Central memory CD4-positive, alpha-beta T cell (primary cell): Measurements from ENCODE around the gene ABTB1.
"Not testable (repeated sequence)": the region's sequence is repeated elsewhere in the genome, so short reads cannot be mapped to it uniquely, and the experiment has no call there.

Source experiments
- DNase-seq: peaks from one replicate; pipeline ENCODE4 v3.0.0; 2022

ABTB1 gene

DNA sequence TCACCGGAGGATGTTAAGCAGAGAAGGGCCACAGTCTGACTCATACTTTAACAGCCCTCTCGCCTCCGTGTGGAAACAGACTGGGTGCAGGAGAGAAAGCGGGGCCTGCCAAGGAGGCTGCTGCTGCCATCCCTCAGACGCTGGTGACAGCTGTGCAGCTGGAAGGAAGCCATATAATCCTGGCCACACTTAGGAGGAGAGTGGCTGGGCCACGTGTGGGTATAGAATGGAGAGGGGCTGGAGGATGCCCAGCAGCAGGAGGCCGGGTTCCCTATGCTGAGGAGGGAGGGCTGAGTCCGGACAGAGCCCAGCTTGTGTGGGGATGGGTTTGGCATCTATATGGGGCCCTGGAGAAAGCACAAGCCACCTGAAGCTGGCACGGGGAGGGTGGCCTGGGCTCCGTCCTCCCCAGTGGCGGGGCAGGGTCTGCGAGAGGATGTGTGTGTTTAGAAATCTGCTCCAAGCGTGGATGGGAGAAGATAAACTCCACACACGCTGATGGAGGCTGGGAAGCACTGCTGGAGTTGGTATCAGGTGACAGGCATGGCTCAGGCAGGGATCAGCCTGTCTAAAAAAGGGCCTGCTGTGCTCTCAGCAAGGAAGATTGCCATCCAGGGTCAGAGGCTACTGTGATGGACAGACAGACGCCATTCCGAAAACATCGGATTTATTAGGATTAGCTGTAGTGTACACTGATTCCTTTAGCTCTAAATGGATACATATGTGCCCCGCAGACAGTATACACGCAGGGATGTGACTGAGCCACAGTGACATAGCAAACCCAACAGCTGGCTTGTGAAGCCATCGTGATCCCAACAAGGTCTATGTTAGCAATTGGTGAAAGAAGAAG, 15.9 kb downstream of the ABTB1 start:
- DNase-seq, result no peak

DNA sequence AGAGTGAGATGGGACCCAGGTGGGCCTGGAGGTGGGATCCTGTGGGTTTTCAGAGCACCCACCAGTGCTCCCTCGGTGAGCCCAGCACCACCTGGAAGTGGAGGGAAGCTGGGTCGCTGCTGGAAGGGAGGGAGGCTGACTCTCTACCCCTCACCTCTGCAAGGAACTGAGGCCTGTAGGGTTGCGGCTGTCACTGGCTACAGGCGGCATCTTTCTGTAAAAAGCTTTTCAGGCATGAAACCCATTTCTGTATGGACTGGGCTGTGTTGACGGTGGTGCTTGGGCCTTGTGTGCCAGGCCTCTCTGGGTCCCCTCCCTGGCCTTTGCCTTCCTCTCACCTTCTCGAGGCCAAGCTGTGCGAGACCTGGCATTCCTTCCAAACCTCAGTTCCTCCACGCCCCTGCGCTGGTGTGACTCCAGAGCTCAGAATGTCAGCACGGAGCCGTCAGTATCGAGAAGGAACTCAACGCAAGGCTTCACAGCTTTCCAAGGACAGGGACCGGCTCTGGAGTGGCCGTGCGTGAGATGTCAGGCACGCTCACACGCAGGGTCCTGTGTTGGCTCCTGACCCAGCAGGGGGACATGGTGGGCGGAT, 16.6 kb downstream of the ABTB1 start:
- no peak for DNase-seq

DNA sequence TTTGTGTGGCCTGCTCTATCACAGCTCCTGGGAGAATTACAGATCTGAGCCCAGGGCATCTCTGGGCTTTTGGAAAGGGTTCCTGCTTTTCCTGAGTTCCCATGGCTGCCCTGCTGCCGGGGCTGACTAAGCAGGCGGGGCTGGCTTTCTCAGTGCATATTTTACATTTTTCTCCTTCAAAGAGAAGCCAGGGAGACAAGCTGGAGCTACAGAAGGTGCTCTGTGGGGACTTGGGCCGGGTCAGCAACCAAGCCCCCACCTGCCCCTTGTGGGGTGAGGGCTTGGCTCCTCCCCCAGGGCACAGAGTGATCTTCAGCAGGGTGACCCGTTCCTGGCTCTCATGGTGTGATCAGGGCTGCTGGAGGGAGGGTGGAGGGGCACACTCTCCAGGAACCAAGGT, 17.4 kb downstream of the ABTB1 start:
- no peak for DNase-seq

DNA sequence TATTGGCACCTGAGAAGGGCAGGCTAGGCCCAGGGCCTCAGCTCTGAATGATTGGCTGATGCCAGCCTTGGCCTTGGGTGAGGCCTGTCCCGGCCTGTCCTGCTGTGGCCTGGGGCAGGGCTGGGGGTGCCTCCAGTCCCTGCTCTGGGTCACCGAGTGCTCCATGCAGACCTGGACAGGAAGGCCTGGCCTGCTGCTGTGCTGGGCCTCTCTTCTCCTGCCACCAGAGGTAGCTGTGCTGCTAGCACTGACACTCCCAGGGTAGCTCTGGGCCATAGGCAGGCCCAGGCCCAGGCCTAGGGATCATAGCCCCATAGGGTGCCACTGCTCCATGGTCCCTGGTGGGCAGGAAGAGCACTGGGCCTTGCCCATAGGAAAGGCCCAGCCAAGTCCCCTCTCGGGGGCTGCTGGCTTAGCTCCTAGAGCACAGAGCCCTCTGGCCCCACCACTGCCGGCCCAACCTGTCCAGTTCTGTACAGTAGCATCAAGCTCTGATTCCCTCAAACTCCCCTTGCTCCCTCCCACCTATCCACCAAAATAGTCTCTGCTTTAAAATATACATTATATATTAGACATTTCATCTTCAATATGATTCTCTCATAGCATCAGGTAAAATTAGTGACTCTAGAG, 18.2 kb downstream of the ABTB1 start:
- no peak for DNase-seq

DNA sequence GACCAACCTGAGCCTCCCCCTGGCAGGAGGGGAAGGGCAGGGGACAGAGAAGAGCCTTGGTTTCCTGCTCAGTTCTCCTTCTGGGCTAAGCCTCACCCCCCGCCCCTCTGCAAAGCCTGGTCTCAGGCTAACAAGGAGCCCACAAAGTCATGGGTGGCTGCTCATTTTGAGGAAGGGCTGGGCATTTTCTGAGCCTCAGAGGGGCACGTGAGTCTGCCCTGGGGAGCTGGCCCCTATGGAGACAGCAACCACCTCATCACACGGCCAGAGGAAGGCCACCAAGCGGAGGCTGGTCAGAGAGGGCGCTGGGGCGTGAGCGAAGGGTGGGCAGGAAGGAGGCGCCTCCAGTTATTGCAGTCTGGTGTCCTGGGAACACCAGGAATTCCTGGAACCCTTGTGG, 18.7 kb downstream of the ABTB1 start:
- DNase-seq, result no peak

DNA sequence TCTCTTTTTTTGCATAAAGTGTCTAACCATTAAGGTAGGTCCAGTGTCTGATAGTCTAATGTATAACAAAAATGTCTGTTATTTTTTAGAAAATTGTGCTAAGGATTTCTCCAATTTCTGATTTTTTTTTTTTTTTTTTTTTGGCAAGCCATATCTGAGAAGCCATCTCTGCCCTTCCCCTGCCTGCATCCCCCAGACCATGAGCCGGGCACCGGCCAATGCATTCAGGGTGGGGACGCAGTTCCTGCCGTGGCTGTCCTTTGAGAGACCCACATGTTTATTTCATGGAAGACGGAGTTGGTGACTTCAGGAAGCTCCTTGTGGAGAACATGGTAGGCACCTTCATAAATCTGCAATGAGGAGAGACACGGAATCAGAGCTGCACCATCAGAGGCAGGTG, 19.2 kb downstream of the ABTB1 start:
- DNase-seq, result no peak

DNA sequence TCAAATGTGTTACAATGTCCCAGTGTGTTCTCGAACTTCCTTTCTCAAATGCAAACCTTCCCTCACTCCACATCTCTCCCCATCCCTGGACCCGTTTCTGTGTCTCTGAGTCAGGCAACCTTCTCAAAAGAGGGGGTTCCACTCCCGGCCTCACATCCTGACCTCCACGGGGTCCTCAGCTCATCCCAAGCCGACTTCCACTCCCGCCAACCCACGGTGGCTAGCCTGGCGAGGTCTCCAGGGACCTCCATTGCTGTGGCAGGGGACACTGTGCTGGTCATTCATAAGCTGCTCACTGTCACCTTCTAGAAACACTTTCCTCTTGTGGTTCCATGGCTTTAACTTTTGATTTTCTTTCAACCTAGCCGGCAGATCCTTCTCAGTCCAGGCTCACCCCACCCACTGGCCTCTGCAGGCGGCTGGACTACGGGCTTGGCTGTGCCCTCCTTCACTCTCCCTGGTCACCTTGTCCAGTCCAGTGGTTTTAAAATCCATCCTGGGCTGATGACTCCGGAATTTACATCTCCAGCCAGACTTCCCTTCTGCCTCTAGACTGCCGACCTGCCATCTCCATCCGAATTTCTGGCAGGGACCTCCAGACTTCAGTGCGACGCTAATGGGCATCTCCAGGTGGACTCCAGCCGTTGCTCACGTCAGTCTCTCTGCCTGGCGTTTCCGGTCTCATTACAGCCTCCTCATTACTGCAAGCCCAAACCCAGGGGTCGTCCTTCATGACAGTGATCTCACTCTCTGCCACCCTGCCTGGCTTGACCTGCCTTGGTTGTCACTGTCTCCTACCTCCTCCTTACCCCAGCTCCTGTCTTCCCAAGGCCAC, 20.0 kb downstream of the ABTB1 start:
- no peak for DNase-seq

DNA sequence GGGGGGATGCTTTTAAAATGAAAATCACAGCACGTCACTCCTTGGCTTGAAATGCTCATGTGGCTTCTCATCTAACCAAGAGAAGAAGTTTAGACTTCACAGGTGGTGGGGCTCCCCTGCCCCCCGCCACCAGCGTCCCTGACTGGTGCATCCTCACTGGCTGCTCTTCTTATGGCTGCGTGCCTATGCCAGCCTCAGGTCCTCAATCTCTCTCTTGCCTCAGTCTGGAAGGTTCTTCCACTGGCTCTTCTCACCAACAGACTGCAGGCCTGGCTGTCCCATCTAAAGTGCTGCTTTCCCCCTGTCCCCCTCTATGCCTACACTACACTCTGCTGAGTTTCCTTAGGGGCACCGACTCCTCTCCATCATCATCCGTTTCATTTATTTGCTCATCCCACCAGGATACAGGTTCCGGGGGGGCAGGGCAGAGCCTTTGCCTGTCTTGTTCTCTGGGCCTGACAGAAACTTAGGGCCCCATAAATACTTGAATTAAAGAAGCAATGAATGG, 20.6 kb downstream of the ABTB1 start:
- DNase-seq, result no peak

DNA sequence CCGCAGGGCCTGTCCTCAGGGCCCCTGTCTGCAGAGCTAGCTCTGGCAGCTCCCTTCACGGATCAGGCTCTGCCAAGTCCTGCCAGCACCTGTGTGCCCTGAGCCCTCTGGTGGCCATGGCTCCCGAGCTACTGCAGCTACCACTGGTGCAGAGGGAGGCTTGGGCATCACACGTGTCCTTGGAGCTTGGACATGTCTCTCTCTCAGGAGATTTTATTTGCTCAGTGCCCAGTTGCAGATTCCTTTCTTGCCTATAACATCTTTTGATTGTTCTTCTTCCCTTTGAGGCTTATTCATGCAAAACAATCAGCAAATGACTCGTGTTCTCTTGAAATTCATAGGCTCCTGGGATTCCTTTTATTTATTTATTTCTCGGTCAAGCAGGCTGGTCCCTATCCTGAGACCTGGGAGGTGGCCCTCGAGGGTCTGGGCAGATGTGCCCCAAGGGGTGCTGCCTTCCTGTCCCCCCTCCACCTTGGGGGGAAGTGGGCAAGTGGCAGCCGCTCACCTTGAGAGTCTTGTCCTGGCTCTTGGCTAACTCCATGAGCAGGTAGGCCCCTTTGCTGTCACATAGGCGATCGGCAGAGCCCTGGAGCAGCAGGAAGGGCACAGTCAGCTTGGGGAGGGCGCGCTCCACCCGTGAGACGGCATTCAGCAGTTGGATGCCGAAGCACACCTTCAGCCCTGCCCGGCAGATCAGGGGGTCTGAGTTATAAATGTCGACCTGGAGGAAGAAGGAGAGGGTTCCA, 21.9 kb downstream of the ABTB1 start:
- peak; percentile 31 for DNase-seq

DNA sequence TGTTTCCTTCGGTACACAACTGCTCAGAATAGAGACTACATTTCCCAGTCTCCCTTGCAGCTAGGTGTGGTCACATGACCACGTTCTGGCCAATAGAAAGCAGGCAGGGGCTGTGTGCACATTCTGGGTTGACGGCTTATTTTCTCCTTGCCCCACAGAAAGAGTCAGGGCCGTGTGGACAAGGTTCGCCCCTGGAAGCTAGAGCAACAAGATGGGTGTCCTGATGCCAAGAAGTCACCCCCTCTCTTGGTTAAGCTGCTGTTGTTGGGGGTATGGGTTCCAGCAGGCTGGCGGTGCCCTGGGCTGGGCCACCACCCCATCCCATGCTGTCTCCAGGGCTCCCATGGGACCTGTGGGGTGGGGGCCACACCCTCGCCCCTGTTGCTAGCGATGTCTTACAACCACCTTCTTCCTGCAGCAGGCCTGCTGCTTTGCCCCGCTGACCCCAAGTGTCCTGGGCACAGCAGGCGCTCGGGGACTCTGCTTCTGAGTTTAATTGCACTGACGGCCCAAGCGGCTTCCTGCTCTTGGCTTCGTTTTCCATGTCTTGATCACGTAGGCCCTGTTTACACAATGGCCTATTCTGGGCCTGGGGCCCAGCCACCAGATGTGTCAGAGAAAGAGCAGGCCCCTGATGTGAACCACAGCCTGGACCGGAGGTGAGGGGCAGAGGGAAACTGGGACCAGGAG, 24.9 kb downstream of the ABTB1 start:
- DNase-seq, result peak; percentile 40

DNA sequence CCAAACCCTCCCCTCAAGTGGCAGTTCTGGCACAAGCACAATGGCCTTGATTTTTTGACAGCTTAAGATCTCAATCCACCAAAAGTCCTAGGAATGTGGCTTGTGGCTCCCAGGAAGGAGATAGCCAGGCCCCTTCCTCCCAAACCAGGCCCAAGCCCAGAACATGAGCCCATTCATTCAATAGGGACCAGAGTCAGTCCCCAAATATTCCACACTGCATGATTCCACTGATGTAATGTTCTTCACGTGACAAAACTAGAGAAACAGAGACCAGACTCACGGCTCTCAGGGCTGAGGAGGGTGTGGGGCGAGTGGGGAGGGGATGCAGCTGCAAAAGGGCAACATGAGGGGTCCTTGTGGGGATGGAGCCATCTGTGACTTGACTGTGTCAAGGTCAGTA, 25.5 kb downstream of the ABTB1 start:
- no peak for DNase-seq

DNA sequence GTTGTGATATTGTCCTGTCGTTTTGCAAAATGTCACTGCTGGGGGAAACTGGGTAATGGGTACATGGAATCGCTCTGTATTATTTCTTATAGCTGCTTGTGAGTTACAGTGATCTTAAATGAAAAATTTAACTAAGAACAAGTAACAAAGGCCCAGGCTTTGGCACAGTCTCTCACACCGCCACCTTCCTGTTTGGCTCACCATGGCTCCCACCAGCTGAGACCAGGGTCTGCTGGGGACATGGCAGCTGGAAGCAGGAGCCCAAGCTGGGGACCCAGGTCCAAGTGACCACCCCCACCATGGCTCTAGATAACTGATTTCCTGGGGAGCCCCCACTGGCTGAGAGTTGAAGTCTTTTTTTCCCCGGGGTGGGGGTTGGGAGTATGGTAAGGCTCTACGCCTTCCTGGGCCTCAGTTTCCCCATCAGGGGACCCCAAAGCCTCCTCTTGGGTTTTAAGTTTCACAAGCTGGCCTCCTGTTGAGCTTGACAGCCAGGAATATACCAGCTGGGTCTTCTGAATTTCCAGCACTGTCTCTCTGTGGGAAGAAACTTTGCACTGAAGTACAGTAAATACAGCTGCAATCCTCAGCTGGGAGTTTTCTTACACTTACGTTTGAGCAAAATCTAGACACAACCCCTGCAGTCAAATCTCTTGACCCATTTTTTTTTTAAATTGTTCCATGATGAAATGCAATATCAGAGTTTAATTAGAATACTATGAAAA, 26.1 kb downstream of the ABTB1 start:
- DNase-seq, result no peak

DNA sequence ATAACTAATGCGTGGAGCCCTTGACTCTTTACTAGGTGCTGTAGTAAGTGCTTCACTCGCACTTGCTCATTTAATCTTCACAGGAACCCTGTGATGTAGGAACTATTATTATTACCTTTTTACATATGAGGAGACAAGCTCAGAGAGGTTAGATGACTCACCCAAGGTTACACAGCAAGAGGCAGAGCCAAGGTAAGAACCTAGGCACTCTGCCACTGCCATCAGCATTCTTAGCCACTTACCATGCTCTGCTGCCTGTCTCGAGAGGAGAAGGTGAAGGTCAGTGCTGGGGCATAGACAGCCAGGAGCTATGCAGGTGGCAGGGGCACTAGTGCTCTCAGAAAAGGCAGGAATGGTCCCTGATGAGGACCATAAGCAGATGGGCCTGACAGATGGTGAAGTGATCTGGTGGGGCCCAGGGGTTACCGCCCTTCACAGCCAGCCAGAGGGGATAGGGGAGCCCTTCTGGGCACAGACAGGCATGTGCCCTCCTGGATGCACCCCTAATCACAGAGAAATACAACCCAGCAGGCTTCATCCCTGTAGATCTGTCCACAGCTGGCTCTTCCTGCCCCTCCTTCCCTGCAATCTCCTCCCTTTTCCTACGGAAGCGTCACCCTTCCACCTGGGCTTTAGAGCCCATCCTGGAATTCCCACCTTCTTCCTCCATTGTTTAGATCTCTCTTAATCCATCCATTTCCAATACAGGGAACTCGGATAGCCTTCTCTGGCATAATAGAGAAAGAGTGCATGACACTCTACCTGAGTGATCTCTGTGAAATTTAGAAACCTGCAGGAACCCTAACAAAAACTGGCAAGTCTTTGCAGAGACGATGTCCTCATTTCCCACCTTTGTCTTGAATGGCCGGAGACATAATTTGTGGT, 26.9 kb downstream of the ABTB1 start:
- DNase-seq, result no peak

DNA sequence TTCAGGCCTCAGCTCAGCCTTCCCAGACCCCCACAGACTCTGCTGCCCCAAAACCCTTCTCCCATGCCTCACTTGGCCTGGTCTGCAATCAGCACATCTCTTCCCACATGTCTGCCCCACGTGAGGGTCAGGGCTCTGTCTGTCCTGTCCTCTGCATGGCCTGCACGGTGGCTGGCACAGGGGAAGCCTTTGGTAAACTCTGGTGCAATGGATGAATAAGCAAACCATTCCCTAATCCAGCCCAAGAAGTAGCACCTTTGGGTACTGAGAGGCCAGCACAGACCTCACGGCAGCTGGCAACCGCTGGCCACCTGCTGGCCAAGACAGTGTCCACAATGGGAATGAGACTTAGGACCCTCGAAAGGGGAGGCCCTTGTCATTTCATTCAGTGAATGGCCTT, 27.7 kb downstream of the ABTB1 start:
- DNase-seq, result no peak

DNA sequence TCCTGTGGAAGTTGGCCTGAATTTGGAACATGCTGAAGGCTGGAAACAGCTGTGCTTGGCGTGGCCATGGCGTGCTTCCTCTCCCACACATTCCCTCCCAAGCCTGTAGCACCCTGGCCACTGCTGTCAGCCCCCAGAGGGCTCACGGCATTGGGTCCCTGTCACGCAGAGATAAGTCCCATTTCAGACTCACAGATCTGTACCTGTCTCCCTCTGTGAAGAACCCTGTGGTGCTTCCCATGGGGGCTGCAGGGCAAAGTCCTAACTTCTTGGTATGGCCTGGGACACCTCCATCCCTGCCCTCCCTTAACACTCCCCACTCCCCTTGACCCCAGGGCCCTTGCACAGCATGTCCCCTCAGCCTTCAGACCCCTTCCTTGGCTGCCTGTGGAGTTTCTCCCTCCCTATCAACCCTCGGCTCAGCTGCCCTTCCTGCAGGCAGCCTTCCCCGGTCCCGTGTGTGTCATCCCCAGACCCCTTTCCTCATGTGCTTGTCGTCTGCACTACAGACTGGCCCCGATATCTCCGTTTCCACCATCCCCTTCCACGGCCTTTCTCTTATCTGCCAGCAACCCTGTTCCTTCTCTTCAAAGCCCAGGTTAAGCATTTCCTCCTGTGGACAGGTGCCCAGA, 28.6 kb downstream of the ABTB1 start:
- no peak for DNase-seq

DNA sequence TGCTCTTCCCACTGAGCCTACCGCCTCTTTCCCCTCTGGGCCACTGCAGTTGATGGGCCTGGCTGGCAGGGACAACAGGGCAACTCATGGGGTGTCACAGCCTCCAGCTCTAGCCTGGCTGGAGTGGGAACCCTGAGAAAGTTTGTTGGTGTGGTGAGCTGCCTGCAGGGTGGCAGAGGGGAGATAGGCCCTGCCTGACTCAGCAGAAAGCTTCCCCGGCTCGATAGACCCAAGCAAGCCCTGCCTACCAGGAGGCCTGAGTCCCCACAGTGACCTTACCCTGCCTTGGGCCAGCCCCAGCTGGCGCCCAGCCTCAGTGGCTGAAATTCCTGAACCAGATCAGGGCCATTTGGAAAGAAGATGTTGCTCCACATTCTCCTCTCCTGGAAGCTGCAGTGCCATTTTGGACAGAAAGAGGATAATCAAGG, 29.4 kb downstream of the ABTB1 start:
- no peak for DNase-seq

DNA sequence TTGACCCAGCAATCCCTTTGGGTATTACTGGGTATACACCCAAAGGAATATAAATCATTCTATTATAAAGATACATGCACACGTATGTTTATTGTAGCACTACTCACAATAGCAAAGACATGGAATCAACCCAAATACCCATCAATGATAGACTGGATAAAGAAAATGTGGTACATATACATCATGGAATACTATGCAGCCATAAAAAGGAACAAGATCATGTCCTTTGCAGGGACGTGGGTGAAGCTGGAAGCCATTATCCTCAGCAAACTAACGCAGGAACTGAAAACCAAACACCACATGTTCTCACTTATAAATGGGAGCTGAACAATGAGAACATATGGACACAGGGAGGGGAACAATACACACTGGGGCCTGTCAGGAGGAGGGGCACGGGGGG, 32.1 kb downstream of the ABTB1 start:
- DNase-seq, result not testable (repeated sequence)

DNA sequence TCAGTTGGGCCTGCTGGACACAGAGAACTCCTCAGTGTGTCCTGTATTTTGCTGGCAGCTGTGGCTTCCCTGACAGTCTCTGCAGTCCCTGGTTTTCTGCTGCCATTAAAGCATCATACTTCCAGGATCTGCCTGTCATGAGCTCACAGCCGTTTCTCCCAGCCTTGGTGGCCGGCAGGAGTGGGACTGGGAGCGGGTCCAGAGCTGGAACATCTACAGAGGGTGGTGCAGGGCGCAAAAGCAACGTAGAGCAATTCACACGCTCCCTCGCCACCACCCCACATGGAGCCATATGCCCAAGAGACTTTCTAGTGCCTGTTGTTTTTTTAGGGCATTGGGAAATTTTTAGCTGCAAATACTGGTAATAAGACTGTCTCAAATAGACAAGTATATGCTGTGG, 33.6 kb downstream of the ABTB1 start:
- DNase-seq, result no peak

DNA sequence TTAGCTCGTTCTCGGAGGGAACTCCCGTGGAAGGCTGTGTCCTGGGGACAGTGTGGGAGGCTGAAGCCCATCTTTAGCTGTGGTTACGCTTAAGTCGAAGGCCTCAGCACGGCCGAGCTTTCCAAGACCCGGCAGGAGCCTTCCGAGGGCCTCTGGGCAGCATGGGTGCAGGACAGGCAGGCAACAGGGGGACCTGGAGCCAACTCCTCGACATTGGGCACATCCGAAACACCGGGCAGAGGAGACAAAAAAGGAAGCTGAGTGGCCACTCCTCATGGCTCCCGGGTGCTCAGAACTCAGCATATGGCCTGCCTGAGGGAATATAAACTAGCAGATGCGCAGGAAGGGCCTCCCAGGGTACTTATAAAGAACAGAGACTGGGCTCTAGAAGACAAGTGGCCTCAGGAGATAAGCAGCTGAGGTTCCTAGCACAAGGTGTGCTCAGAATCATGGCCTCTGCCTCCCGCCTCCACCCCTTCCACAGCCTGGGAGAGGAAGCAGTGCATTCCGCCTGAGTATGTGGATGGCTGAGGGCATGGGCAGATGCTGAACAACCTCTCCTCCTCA, 34.1 kb downstream of the ABTB1 start:
- DNase-seq, result no peak
